Measurements from ENCODE around the gene SMYD3.

The SMYD3 gene

GRCh38 chr1:246003442-246003730 lies 503.7 kb downstream of the SMYD3 start:
- no peak overlapping the region for H3K4me3 ChIP-seq (ENCODE audit: low read depth, low read length)
- H3K36me3 ChIP-seq (ENCODE audit: control insufficient read depth in 2 of 2, insufficient read depth in 1 of 2, low read length in 2 of 2): no peaks in the 10 kb centered on the region
- no peak overlapping the region for H3K27ac ChIP-seq (ENCODE audit: extremely low read depth, low read depth, low read length)
- H3K9me3 ChIP-seq (ENCODE audit: control insufficient read depth, insufficient read depth, low read depth, low read length): no peaks in the 10 kb centered on the region
- POLR2A ChIA-PET: no interaction called here
- CTCF ChIA-PET: interaction anchor here (0.7 to 1.3 kb wide), 4 partner anchors 145 to 851 kb away, joined by 3 to 6 read pairs (median 3); no protein-coding TSS in a partner anchor
- no peaks in the 10 kb centered on the region for H3K4me1 ChIP-seq (ENCODE audit: control insufficient read depth, insufficient read depth, low read length)
- TF ChIP-seq INSM2 (tag by site-specific recombination; IDR thresholded peaks at IDR 0.05): no peak
- TF ChIP-seq MEIS1 (CRISPR knock-in tag; IDR thresholded peaks at IDR 0.05; ENCODE audit: borderline replicate concordance): no peak
- TF ChIP-seq ZNF571 (tag by site-specific recombination; IDR thresholded peaks at IDR 0.05): no peak
- no peak for TF ChIP-seq ZNF624 (tag by site-specific recombination; IDR thresholded peaks at IDR 0.05)
- no peak for TF ChIP-seq ZNF138 (tag by site-specific recombination; IDR thresholded peaks at IDR 0.05; ENCODE audit: borderline replicate concordance)
- TF ChIP-seq ZNF169 (tag by site-specific recombination; IDR thresholded peaks at IDR 0.05): no peak
- TF ChIP-seq ZBTB49 (tag by site-specific recombination; IDR thresholded peaks at IDR 0.05; ENCODE audit: low read depth): no peak
- no peak for TF ChIP-seq ZNF677 (tag by site-specific recombination; IDR thresholded peaks at IDR 0.05)
- TF ChIP-seq ZNF518A (tag by site-specific recombination; conservative IDR thresholded peaks at IDR 0.05; ENCODE audit: low read depth): no peak
- no peak for TF ChIP-seq ZNF777 (tag by site-specific recombination; IDR thresholded peaks at IDR 0.05; ENCODE audit: borderline replicate concordance)
- no peak for TF ChIP-seq ZNF843 (tag by site-specific recombination; IDR thresholded peaks at IDR 0.05)
- no peak for TF ChIP-seq ZNF266 (tag by site-specific recombination; IDR thresholded peaks at IDR 0.05; ENCODE audit: low read depth)
- TF ChIP-seq BCL11A (tag by site-specific recombination; IDR thresholded peaks at IDR 0.05; ENCODE audit: low read depth): no peak
- no peak for TF ChIP-seq ZNF585B (tag by site-specific recombination; IDR thresholded peaks at IDR 0.05)
- no peak for TF ChIP-seq ZNF10 (tag by site-specific recombination; IDR thresholded peaks at IDR 0.05)
- TF ChIP-seq ZNF211 (tag by site-specific recombination; IDR thresholded peaks at IDR 0.05; ENCODE audit: low read depth): no peak

- Histone ChIP-seq H3K9me3 (ENCODE audit: control insufficient read depth, insufficient read depth, low read depth, low read length) (no peaks in the 10 kb centered on the region), H3K4me1 (ENCODE audit: control insufficient read depth, insufficient read depth, low read length) (no peaks in the 10 kb centered on the region), H3K36me3 (ENCODE audit: control insufficient read depth in 2 of 2, insufficient read depth in 1 of 2, low read length in 2 of 2) (no peaks in the 10 kb centered on the region), H3K27ac (ENCODE audit: extremely low read depth, low read depth, low read length) (no peak overlapping the region), H3K4me3 (ENCODE audit: low read depth, low read length) (no peak overlapping the region)
- CTCF ChIA-PET: interaction anchor here (0.9 to 1.2 kb wide), 2 partner anchors 145 to 850 kb away, joined by 3 to 6 read pairs; no protein-coding TSS in a partner anchor
- TF ChIP-seq ZNF391 (tag by site-specific recombination; IDR thresholded peaks at IDR 0.05; ENCODE audit: borderline replicate concordance, low read depth) (no peak), ZNF404 (tag by site-specific recombination; IDR thresholded peaks at IDR 0.05) (no peak), ZNF514 (tag by site-specific recombination; IDR thresholded peaks at IDR 0.05) (no peak), ZNF654 (tag by site-specific recombination; IDR thresholded peaks at IDR 0.05; ENCODE audit: low read depth) (peak; percentile 59), WT1 (tag by site-specific recombination; IDR thresholded peaks at IDR 0.05) (no peak), ZSCAN23 (tag by site-specific recombination; IDR thresholded peaks at IDR 0.05) (no peak), ZNF2 (tag by site-specific recombination; IDR thresholded peaks at IDR 0.05) (0 out of 2 replicates have a peak, but pooled peaks have one; percentile 33)
- POLR2A ChIA-PET: no interaction called here
These were observed 504.2 kb downstream of the SMYD3 start for GRCh38 chr1:246002725-246003441.
